ENCODE data around the gene GLMN. TPM values are rescaled to one million over a fixed set of nuclear protein-coding genes. Genes with fewer than 3 reads are reported as not detected.

GLMN gene
- total and polyA plus RNA-seq, 2 experiments from 2014 or later, result 10.7 to 11.7 TPM

- Histone ChIP-seq H3K36me3 (ENCODE audit: low read depth) (peaks cover 9% of the 10 kb centered on the region), H3F3A (ENCODE audit: insufficient read depth) (no peaks in the 10 kb centered on the region), H3K27ac (no peak overlapping the region), H3K4me3 (no peak overlapping the region), H3K4me2 (ENCODE audit: unreplicated experiment) (no peak overlapping the region), H3K27me3 (replicated peaks; ENCODE audit: insufficient read depth) (no peaks in the 10 kb centered on the region), H3K9me2 (ENCODE audit: insufficient read depth) (no peaks in the 10 kb centered on the region), H3K79me2 (ENCODE audit: insufficient read depth) (no peaks in the 10 kb centered on the region), H3K9me3 (ENCODE audit: low read depth) (no peaks in the 10 kb centered on the region), H3K4me1 (ENCODE audit: insufficient read depth) (no peaks in the 10 kb centered on the region), H3K9ac (no peak overlapping the region), H2AFZ (no peak overlapping the region), H4K20me1 (ENCODE audit: insufficient read depth) (no peaks in the 10 kb centered on the region)
- 97% methylated on average over 1 of the region's 1 CpG for WGBS, 2 experiments (ENCODE audit: low coverage in 1 of 2, low lambda C conversion rate in 2 of 2, missing lambda C conversion rate in 2 of 2)
- in situ Hi-C loops (cut with MboI), result no loop called here
- no peak for TF ChIP-seq EZH2 (IDR thresholded peaks at IDR 0.05; ENCODE audit: insufficient read depth, poor library complexity, severe bottlenecking)
- TF ChIP-seq EZH2phosphoT487 (IDR thresholded peaks at IDR 0.05; ENCODE audit: insufficient read depth, low read depth), result no peak
- no peak for DNase-seq
These were observed 43.6 kb upstream of the GLMN start for GRCh38 chr1:92342401-92342800.

GRCh38 chr1:92340154-92340553 lies 41.4 kb upstream of the GLMN start:
- Histone ChIP-seq H3K4me1 (ENCODE audit: insufficient read depth) (no peaks in the 10 kb centered on the region), H4K20me1 (ENCODE audit: insufficient read depth) (no peaks in the 10 kb centered on the region), H3K9me2 (ENCODE audit: insufficient read depth) (no peaks in the 10 kb centered on the region), H3K27ac (no peak overlapping the region), H3K4me3 (no peak overlapping the region), H3K9me3 (ENCODE audit: low read depth) (no peaks in the 10 kb centered on the region), H2AFZ (no peak overlapping the region), H3K9ac (no peak overlapping the region), H3K27me3 (replicated peaks; ENCODE audit: insufficient read depth) (no peaks in the 10 kb centered on the region), H3F3A (ENCODE audit: insufficient read depth) (no peaks in the 10 kb centered on the region), H3K79me2 (ENCODE audit: insufficient read depth) (no peaks in the 10 kb centered on the region), H3K4me2 (ENCODE audit: unreplicated experiment) (no peak overlapping the region), H3K36me3 (ENCODE audit: low read depth) (peaks cover 15% of the 10 kb centered on the region)
- in situ Hi-C loops (cut with MboI), result no loop called here
- no peak for DNase-seq
- TF ChIP-seq EZH2 (IDR thresholded peaks at IDR 0.05; ENCODE audit: insufficient read depth, poor library complexity, severe bottlenecking) (no peak), EZH2phosphoT487 (IDR thresholded peaks at IDR 0.05; ENCODE audit: insufficient read depth, low read depth) (no peak)
- 100% methylated on average over 1 of the region's 1 CpG for WGBS, 2 experiments (ENCODE audit: low coverage in 1 of 2, low lambda C conversion rate in 2 of 2, missing lambda C conversion rate in 2 of 2)

GRCh38 chr1:92333668-92334067 lies 34.9 kb upstream of the GLMN start:
- Histone ChIP-seq H4K20me1 (ENCODE audit: insufficient read depth) (no peaks in the 10 kb centered on the region), H3K27ac (no peak overlapping the region), H3K4me1 (ENCODE audit: insufficient read depth) (no peaks in the 10 kb centered on the region), H3K79me2 (ENCODE audit: insufficient read depth) (no peaks in the 10 kb centered on the region), H3K9ac (no peak overlapping the region), H3K4me3 (no peak overlapping the region), H3K4me2 (ENCODE audit: unreplicated experiment) (no peak overlapping the region), H3K36me3 (ENCODE audit: low read depth) (peaks cover 27% of the 10 kb centered on the region), H3K27me3 (replicated peaks; ENCODE audit: insufficient read depth) (no peaks in the 10 kb centered on the region), H2AFZ (no peak overlapping the region), H3K9me2 (ENCODE audit: insufficient read depth) (no peaks in the 10 kb centered on the region), H3F3A (ENCODE audit: insufficient read depth) (no peaks in the 10 kb centered on the region), H3K9me3 (ENCODE audit: low read depth) (no peaks in the 10 kb centered on the region)
- 68 to 72% methylated on average over 3 of the region's 3 CpGs for WGBS, 2 experiments (ENCODE audit: low coverage in 1 of 2, low lambda C conversion rate in 2 of 2, missing lambda C conversion rate in 2 of 2)
- DNase-seq, result no peak
- no peak for TF ChIP-seq EZH2 (IDR thresholded peaks at IDR 0.05; ENCODE audit: insufficient read depth, poor library complexity, severe bottlenecking)
- no peak for TF ChIP-seq EZH2phosphoT487 (IDR thresholded peaks at IDR 0.05; ENCODE audit: insufficient read depth, low read depth)
- in situ Hi-C loops (cut with MboI), result no loop called here

GRCh38 chr1:92329347-92330129 lies 30.8 kb upstream of the GLMN start:
- 86 to 91% methylated on average over 6 of the region's 6 CpGs for WGBS, 2 experiments (ENCODE audit: low coverage in 1 of 2, low lambda C conversion rate in 2 of 2, missing lambda C conversion rate in 2 of 2)
- H3K4me1 ChIP-seq (ENCODE audit: insufficient read depth), result no peaks in the 10 kb centered on the region
- in situ Hi-C loops (cut with MboI), result no loop called here
- no peak overlapping the region for H3K4me3 ChIP-seq
- H3K9me2 ChIP-seq (ENCODE audit: insufficient read depth), result no peaks in the 10 kb centered on the region
- H3K27me3 ChIP-seq (replicated peaks; ENCODE audit: insufficient read depth), result no peaks in the 10 kb centered on the region
- no peak overlapping the region for H3K9ac ChIP-seq
- no peaks in the 10 kb centered on the region for H3K79me2 ChIP-seq (ENCODE audit: insufficient read depth)
- 0 out of 2 replicates have a peak overlapping the region, but pooled peaks have one; percentile 4 for H3K27ac ChIP-seq
- H3K9me3 ChIP-seq (ENCODE audit: low read depth), result no peaks in the 10 kb centered on the region
- TF ChIP-seq EZH2 (IDR thresholded peaks at IDR 0.05; ENCODE audit: insufficient read depth, poor library complexity, severe bottlenecking) (no peak), EZH2phosphoT487 (IDR thresholded peaks at IDR 0.05; ENCODE audit: insufficient read depth, low read depth) (no peak)
- H3K36me3 ChIP-seq (ENCODE audit: low read depth), result peaks cover 33% of the 10 kb centered on the region
- no peak overlapping the region for H3K4me2 ChIP-seq (ENCODE audit: unreplicated experiment)
- no peaks in the 10 kb centered on the region for H3F3A ChIP-seq (ENCODE audit: insufficient read depth)
- H4K20me1 ChIP-seq (ENCODE audit: insufficient read depth), result no peaks in the 10 kb centered on the region
- DNase-seq, result peak; percentile 39
- H2AFZ ChIP-seq, result no peak overlapping the region
